GM19099 (cell line): ENCODE results near the gene PTCHD1.

Experiments
- POLR2A ChIP-seq: IDR thresholded peaks from 3 replicates; pipeline ENCODE4 v1.6.1; 2011; ENCODE audit warnings: low read depth; ENCODE audit not compliant: insufficient read length; ENCODE audit errors: extremely low read depth

Gene PTCHD1

GRCh38 chrX:23435575-23435974 lies 100.9 kb downstream of the PTCHD1 start:
- no peak for TF ChIP-seq POLR2A

GRCh38 chrX:23436875-23437274 lies 102.2 kb downstream of the PTCHD1 start:
- TF ChIP-seq POLR2A = no peak

GRCh38 chrX:23451266-23451665 lies 116.6 kb downstream of the PTCHD1 start:
- TF ChIP-seq POLR2A = no peak
